Left kidney (tissue), 2 donors: ENCODE data around the gene AFAP1. TPM values are rescaled to one million over a fixed set of nuclear protein-coding genes. Genes with fewer than 3 reads are reported as not detected.

Source experiments
- DNase-seq: peaks from one replicate; pipeline ENCODE4 v3.0.0-alpha.2; 2013
- polyA plus RNA-seq: library from polyadenylated mRNA; unstranded; fragments of 120-200 nt; gene quantifications from one replicate; pipeline ENCODE4 v1.2.1, GENCODE V29; 2013; ENCODE audit not compliant: insufficient read length

The AFAP1 gene
- polyA plus RNA-seq, 1 donor: 21.7 TPM

DNA sequence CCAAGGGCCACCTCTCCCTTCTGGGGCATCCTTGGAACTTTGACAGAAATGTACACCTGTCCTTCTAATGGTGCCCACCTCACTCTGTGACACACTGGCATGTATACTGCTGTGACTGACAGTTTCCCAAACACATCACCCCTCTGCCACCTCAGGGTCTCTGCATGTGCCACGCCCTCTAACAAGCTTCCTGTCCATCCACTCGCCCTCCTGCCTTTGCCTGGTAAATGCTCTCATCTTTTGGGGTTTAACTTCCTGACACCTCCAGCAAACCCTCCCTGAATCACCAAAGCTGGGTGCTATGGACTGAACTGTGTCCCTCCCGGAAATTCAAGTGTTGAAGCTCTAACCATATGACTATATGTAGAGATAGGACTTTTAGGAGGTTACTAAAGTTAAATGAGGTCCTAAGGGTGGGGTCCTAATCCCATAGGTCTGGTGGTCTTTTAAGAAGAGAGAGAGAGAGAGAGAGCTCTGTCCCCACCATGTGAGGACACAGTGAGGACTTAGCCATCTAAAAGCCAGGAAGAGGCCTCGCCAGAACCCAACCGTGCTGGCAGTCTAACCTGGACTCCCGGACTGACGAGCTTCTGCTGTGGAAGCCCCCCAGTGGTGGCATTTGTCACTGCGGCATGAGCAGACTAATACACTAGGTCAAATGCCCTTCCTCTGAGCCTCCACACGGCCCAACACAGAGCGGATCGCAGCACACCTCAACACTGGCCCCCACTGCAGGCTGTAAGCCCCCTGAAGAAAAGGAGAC, 95.6 kb downstream of the AFAP1 start:
- no peak for DNase-seq

DNA sequence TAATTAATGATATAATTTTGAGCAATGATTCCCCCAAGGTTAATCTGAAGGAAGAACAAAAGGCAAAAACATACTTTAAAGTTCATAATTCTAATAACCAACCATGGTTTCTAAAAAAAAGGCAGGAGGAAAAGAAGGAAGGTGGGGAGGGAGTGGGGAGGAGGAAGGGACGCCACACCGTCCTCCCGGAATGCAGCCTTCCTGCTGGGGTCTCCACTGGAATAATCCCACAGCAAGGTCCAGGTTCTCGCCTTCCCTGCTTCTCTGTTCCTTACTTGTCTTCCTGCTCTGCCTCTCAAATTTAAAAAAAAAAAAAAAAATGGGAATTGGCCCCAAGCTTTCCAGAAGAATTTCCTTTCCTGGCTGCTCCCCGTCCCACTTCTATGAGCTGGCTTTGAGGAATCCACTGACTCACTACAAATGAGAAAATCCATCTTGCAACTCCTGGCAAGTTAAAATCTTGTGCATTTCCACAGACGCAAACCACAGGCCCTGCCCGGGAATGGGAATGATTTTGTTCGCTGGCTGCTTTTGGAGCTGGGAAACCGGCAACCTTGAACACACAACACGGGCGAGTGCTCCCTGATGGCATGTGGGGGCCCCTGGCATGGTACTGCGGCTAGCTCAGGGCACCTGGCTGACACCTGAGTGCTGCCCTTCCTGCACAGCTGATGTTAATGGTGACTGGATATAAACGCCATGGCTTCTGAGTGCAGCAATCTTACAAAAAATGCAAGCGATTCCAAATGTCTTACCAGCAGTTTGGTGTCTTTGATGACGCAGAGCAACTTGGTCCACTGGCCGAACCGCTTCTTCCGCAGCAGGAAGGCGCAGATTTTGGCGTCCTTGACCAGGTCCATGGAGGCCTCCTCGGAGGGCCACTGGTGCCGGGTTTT, 97.0 kb downstream of the AFAP1 start:
- DNase-seq: no peak

DNA sequence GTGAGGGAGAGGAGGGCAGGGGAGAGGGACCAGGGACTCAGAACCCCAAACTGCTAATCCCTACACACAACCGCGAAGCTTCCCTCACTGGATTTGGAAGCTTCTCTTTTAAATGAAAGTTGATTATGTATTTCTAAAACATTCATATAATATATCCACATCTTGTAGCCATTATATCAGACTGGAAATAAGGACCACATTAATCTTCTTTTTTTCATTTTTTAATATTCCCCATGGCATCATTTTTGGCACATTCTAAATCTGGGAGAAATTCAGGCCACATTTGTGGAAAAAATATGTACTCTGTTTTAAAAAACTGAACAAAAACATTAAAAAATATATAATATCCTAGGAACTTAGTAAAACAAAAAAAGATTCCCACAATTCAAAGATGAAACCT, 97.8 kb downstream of the AFAP1 start:
- no peak for DNase-seq

DNA sequence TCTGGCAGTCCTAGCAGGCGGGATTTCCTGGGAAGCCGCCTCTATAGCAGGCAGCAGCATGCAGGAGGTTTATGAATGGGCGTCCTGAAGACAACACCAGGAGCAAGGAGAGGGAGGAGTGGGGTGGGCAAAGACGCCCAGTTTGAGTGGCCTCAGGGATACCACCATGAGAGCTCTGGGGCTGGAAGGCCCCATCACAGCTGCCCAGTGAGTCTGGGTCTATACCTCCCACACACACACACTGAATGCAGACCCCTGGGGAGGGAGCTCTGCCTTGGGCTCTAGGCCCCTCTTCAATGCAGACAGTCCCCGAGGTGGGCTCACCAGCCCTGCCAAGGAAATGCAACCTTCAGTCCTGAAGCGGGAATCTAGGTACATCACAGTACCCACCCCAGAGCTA, 98.6 kb downstream of the AFAP1 start:
- DNase-seq: no peak

DNA sequence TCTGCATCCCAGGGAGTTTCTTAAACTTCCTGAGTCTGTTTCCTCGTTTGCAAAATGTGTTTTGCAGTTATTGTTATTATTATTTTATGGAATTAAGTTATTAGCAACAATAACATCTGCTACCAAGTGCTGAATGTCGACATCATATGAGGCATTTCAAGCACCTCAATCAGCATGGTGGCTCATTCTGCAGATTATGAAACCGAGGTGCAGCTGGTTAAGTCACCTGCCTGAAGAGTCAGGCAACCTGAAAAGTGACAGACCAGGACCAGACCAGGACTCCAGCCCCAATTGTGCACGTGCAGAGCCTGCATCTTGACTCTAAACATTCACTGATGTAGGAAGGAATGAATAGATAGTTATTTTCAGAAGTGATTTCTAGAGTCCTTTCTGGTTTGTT, 99.8 kb downstream of the AFAP1 start:
- no peak for DNase-seq

DNA sequence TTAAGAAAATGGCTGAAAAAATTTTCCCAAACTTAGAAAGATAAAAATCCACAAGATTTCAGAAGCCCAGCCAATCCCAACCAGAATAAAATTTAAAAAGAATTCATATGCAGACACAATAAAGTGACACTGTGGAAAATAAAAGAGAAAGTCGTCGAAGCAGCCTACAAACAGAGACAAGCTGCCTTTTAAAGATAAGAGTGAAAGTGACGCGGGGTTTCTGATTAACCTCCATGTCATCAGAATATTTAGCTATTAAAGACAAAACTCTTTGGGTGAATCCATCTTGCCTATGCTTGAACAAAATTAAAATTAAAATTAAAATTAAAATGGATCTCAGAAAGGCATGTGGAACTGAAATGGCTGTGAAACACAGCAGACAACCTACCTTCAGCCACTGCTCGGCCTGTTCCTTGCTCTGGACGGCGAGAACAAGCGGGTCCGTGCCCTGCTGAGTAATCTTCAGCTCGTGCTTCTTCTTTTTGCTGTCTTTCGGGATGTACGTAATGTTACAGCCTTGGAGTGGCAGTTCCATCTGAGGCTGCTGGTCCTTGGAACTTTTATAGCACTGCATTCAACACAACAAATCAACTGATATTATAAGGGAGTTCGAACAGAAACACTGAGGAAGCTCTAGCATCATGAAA, 101.4 kb downstream of the AFAP1 start:
- no peak for DNase-seq

DNA sequence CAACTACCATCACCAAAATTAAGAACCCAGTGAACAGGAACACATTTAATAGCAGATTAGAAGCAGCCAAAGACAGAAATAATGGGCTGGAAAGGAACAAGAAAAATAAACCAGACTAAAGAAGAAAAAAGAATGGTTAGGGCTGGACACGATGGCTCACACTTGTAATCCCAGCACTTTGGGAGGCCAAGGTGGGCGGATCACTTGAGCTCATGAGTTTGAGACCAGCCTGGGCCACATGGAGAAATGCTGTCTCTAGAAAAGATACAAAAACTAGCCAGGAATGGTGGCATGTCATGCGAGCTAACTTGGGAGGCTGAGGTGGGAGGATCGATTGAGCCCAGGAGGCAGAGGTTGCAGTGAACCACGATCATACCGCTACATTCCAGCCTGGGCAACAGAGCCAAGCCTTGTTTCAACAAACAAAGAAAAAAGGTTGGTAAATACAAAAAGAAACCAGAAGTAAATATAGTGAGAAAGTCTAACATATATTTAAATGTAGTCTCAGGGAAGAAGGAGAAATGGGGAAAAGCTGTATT, 102.0 kb downstream of the AFAP1 start:
- no peak for DNase-seq

DNA sequence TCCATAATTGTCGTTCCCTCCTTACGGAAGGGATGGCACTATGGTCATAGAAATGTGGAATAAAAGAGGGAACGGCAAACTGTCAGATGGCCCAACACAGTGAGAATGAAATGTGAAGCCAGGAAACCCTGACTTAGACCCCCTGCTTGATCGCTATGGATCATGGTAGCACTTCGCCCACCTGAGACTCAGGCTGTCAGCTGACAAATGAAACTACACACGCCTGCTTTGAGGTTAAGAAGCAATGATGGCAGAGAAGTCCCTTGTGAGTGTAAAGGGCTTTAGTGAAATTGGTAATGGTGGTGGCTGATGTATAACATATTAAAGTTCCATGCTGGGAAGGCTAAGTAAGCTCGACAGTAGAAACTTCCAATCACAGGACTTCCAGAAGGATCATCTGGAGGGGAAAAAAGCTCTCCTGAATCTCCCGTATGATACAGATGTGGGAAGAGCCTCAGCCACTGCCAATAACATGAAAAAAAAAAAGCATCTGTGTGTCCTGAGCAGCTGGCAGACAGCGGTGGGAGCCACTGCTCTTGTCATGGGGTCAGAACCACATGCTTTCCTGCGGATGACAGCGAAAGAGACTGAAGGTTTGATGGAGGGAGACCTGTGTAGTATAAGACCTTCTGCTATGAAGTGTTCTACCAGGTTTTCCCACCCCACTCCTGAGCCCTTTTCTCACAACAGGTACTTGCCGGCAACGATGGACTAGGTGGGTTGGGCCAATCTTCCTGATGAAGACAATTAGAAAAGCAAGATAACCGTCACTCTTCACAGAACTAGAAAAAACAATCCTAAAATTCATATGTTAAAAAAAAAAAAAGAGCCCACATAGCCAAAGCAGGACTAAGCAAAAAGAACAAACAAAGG, 107.6 kb downstream of the AFAP1 start:
- no peak for DNase-seq

DNA sequence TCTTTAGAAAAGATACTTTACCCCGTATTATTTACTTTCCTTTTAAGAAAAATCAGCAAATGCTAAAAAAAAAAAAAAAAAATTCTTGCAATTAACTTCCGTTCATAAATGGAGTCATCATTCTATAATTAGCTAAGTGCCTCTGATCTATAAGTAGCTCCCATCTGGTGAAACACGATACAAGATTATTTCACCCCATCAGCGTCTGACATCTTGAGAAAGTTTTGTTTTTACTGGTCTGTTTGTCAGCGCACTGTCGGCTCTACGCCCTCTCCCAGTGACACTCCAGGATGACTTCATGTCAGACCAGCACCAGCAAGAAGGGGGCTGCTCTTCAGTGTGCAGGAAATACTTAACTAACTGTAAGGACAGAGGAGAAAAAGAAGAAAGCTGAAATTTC, 108.3 kb downstream of the AFAP1 start:
- DNase-seq: no peak

DNA sequence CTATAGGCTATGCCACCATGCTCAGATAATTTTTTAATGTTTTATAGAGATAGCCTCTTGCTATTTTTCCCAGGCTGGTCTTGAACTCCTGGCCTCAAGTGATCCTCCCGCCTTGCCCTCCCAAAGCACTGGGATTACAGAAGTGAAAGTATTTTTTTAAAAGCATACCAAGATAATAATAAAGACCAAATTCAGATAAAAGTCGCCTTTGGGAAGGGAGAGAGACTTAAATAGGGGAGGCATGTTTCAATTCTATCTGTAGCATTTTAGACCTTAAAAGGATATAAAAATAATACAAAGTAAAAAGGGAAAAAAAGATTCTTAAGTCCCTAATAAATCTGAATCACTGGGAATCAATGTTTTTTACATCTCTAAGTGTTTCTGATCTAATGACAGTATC, 108.9 kb downstream of the AFAP1 start:
- no peak for DNase-seq

DNA sequence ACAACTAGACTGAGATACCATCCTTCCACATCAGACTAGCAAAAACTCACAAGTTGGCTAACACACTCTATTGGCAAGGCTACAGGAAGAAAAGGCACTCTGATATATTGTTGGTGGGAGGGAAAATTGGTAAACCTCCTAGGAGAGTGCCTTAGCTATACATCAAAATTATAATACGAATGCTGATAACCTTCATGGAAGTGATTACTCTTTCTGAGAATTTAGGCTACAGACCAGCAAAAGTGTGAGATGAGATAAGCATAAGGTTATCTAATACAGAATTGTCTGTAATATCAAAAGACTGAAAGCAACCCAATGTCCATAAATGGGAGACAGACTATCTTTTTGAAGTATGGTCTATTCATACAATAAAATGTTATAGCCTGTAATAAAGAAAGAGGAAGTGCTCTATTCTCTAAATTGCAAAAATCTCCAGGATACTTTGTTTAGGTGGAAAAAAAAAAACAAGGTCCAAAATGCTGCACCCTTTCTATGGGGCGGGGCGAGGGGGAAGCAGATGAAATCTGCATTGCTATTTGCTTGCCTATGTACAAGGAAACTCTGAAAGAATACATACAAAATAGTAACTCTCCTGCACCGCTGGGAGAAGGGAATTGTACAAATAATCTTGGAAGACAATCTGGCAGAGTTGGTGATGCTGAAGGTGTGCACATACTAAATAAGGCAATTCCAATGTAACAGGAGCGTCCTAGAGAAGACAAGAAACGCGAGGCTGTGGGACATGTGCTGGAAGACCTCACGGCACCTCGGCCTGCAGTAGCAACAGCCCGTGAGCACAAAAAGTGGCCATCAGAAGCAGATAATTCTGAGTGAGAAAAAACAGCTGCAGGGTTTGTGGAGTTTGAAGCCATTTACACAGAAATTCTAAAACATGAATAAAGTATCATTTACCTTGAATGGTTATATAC, 109.7 kb downstream of the AFAP1 start:
- no peak for DNase-seq

DNA sequence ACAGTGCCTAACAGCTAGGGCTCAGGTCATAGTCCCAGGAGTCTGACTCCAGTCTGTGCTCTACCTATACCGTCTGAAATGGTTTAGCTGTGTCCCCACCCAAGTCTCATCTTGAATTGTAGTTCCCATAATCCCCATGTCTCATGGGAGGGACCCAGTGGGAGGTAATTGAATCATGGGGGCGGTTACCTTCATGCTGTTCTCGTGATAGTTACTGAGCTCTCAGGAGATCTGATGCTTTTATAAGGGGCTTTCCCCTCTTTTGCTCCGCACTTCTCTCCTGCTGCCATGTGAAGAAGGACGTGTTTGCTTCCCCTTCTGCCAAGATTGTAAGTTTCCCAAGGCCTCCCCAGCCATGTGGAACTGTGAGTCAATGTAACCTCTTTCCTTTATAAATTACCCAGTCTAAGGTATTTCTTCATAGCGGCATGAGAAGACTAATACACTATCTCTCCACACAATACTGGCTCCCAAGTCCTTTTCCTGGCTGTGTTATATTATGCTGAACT, 110.8 kb downstream of the AFAP1 start:
- no peak for DNase-seq

DNA sequence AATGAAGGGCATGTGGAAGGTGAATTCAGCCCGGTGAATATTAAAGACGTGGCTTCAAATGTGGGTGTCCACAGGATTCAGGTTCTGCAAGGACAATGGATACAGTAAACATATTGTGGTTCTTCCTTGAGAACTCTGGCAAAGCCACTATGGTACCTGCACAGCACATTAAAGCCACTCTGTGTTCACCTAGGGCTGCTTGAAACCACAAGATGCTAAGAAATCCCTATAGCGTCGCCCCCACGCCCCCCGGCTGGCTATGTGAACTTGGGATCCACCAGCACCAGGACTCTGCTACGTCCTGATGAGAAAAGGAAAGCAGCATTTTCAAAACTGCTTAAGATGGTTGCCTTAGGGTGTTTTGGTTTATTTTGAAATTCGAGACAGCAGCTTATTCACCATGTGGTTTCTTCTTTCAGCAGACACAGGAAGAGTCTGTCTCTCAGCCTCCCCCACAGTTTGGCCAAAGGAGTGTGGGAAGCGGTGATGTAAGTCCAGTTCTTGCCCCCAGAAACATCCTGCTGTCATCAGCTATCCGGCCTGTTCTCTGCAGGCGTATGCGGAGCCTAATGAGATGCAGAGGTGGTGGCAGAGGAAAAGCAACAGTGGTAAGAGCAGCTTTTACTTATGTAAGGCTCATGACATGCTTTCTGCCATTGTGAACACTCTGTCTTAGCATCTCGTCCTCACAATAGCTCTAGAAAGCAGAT, 111.5 kb downstream of the AFAP1 start:
- DNase-seq: peak; percentile 88

DNA sequence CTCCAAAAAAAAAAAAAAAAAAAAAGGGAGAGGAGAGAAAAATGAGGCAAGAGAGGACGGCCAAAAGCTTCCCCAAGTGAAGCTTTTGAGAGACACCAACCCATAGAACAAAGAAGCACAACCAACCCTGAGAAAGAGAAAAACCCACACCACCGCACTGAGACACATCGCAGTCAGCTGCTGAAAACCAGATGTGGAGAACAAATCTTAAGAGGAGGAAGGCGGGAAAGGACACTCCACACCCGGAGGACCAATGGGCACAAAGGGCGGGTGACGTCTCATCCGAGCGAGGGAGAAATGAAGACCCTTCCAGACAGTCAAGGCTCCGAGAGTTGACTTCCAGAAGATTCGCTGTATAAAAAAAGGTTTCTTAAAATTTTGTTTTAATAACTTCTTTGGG, 112.1 kb downstream of the AFAP1 start:
- no peak for DNase-seq

DNA sequence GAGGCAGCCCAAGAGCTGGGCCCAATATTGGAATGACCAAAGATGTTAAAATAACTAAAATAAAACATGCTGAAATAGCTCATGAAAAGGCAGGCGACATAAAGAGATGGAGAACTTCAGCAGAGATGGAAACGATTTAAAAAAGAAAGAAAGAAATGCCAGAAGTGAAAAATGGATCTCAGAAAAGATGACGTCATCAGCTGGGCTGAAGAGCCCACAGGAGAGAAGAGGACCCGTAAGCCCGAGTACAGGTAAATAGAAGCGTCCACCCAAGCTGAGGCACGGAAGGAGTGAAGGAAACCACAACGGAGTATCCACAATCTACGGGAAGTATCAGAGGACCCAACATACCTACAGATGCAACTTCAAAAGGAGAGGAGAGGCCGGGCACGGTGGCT, 112.8 kb downstream of the AFAP1 start:
- no peak for DNase-seq

DNA sequence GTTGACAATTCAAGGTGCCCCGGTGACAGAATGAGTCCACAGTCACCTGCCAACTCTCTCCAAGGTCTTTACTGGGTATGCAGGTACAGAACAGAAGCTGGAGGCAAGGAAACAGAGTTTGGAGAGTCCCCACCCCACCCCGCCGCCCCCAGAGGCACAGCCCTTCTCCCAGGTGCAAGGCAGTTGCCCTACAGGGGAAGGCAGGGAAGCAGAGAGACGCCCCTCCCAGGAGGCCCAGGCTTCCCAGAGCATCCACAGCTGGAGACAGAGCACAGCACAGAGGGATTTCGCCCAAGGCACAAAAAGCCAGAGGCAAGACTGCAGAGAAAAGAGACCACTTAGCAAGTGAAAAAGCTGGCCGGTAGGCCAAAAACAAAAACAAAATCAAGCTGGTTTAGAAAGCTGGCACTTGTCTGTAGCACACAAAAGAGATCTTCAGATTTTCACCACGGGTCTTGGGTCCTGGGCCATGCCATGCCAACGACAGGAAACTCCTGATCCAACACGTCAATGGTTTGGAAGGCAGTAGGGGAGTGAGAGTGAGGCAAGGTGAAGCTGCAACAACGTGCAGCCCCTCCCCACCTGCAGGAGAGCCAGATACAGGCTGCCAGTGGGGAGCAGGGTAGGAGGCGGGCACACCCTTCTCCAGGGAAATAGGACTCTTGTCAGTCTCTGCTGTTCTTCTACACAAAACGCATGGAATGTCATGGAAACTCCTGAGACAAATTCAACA, 113.3 kb downstream of the AFAP1 start:
- DNase-seq: no peak

DNA sequence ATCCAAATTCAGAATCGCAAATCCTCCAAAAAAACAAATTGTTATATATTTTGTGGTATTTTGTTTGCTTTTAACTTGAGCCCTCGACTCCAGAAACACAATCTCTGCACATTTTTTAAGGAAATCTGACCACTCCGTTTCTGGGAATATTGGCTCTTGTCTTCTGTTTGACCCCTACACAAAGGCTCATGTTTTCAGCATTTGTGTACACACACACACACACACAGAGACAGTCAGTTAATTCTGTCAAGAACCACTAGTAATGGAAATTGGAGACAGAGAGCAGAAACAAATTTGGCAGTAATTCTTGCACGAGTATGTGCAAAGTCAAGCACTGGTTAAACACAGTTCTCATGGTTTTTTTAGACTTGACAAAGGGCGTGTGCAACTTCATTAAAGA, 115.4 kb downstream of the AFAP1 start:
- no peak for DNase-seq

DNA sequence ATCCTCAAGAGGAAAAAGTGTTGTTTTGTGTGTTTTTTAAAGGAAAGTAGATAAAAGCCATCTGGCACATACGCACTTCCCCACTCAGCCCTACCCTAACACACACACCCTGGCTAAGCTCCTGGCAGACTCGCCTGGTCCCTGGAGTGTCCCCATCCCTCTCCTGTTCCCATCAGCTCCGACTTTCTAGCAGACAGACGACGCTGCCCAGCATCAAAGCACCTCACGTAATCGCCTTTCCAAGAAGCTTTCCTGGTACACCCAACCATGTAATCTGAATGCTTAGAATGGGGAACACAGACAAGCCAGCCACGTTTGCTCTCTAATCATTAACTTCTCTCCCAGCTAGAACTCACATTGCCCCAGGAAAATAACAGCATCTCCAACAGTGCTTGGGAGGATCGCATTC, 116.2 kb downstream of the AFAP1 start:
- DNase-seq: no peak

DNA sequence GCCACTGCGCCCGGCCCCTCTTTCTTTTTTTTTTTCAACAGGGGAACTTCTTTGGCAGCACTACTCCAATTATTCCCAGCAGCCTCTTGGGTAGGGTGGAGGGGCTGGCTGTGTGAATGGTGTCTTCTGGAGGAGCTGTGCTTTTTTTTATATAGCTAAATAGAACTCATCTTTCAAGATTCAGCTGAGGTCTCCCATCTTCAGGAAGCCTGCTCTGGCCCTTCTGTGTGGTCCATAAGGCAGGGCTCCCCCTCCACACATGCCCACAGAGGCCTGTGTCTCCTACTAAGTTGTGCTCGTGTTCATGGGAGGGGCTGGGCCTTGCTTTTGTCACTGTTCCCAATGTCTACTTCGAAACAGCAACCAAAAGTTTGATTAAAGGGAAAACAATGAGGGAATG, 116.8 kb downstream of the AFAP1 start:
- no peak for DNase-seq
